Measurements from ENCODE around the gene PLK3.
"Not testable (repeated sequence)": the region's sequence is repeated elsewhere in the genome, so short reads cannot be mapped to it uniquely, and the experiment has no call there.

Gene PLK3

DNA sequence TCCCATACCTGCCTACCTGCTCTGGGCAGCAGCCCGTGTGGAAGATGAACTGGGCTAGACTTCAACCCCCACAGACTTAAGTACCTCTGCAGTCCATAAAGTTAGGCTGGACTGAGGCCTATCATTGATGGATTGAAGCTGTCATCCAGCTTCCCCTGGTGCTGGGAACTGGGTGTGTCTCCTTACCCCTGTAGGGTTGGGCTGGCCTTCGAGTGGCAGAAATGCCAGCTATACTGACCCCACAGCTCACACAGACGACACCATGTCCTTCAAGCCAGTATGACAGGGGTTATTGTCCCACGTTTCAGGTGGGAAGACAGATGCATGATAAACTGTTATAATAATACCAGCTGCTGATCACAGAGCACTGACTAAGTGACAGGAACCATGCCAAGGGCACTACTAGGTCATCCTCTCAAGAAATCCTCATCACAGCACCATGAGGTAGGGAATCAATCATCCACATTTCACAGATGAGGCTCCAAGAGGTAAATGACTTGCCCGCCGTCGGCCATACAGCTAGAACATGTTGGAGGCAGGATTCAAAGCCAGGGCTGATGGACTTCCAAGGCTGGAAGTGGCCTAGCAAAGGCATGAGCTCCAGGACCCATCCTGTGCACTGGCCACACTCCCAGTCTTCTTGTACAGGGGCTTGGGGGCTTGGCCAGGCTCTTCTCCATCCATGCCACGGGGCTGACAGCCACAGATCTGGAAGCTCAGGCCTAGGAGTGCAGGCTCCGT is 11.9 kb upstream of the PLK3 start, which contains the start of gene BEST4:
TSS of gene BEST4 (minus strand) at position 51 of the 741 bp plus-strand sequence. CDS start 465 bp downstream, outside the sequence.
- DNase-seq, result no peak

DNA sequence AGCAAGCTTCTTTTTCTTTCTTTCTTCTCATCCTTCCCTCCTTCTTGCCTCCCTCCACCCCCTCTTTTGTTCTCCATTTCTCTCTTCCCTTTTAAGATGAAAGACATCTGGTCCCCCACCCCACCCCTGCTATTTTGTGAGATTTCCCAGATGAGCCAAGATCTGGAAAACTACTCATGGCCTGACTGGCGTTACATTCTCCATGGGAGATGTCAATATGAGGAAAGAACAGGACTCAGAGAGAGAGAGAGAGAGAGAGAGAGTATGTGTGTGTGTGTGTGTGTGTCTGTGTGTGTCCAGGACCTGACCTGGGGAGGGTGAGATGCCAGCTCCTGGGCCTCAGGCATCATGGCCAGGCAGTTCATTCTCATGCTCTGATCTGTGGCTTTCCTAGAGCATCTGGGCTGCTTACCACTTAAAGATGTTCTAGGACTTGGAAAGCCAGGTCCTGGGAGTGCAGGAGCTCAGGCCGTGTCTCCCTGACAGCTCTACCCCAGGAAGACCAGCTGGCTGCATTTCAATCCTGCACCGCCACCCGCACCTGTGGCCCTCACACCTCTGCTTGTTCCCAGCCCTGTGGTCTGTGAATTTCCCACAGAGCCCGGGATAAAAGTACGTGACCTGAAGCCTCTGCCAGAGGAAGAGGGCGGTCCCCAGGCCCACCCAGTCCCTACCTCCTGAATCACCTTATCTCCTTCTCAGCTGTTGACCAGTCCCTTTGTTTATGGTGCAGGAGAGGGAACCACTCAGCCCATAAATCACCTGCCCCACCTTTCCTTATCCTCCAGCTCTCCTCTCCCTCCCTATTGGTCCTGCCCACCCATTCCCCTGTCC is 9.0 kb upstream of the PLK3 start:
- DNase-seq, result no peak

DNA sequence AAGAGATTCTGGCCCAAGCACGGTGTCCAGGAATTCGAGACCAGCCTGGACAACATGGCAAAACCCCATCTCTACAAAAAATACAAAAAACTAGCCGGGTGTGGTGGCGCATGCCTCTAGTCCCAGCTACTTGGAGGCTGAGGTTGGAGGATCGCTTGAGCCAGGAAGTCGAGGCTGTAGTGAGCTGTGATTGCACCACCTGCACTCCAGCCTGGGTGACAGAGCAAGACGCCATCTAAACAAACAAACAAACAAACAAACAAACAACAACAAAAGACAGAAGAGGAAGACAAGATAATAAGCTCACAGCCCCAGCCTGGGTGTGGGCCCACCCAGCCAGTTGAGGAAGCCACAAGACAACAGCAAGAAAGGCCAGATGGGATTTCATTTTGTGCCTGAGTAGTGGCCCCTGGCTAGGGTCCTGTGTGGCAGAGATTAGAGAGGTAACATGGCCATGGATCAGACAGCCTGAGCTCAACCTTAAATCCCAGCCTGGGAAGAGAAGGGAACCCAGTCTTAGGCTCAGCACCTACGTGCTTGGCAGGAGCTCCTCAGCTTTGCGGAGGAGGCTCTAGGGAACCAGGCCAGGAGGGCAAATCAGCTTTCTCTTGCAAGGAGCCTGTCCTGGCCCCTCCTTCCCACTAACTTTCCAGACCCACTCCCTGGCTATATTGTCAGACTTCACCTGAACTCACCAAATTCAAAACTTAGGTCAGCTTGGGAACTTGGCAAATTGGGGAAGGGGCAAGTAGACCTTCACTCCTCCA is 7.3 kb upstream of the PLK3 start:
- no peak for DNase-seq

DNA sequence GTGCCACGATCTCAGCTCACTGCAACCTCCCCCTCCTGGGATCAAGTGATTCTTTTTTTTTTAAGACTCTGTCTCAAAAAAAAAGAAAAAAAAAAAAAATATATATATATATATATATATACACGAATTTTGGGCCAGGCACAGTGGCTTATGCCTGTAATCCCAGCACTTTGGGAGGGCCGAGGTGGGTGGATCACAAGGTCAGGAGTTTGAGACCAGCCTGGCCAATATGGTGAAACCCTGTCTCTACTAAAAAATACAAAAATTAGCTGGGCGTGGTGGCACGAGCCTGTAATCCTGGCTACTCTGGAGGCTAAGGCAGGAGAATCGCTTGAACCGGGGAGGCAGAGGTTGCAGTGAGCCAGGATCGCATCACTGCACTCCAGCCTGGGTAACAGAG is 2.3 kb upstream of the PLK3 start:
- not testable (repeated sequence) for DNase-seq

DNA sequence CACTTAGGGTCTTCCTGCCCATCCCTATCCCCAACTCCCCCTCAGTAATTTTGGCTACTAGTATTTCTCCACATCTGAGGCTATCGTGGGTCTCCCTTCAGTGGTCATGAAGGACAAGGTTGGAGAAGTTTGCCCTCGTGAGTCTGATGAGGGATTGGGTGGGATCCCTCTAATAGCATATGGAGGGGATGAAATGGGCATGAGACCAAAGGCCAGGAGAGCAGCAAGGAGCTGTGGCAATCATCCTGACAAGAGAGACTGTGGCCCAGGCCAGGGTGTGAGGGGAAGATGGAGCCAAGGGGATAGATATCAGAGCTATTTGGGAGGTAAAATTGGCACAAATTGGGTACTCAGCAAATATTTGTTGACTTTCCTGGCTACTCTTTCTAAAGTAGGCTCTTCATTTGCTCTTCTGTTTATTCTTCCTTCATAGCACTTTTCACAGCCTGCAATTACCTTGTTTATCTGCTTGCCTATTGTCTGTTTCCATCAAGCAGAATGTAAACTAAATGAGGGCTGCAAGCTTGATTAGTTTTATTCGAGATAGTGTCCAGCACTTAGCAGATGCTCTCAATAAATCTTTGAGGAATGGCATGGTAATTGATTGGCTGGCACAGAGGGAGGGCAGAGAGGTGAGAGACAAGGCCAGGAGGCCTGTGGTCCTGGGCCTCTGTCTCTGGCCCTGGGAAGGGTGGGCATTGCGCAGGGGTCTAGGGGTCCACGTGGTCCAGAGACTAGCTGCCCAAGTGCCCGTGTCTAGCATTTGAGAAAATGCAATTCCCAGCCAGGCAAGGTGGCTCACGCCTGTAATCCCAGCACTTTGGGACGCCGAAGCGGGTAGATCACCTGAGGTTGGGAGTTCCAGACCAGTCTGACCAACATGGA is 1.5 kb upstream of the PLK3 start:
- DNase-seq, result no peak

DNA sequence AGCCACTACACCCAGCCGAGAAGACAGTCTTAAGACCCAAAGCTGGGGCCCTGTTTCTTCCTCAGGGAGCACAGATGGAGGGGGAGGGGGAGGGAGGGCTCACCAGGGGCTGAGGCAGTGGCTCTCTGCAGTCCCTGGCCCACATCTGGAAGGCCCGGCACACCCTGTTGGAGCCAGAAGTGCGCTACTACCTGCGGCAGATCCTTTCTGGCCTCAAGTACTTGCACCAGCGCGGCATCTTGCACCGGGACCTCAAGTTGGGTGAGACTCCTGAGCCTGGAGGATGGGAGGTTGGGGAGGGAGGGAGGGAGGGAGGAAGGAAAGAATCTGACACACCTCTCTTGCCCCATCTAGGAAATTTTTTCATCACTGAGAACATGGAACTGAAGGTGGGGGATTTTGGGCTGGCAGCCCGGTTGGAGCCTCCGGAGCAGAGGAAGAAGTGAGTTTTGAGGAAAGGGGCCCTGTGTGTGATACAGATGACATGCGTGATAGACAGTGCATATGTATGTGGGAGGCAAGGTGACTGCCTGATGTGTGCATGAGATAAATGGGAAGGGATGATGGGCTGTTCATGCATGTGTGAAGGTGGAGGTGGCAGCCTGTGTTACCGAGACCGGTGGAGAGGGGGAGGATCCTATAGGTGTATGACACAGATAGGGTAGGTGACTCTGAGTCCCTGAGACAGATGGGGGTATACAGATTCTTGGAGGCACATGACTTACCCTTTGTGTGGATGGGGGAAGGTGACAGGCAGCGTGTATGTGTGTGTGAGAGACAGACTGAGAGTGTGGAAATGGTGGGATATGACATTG is 1.5 kb downstream of the PLK3 start:
- peak; percentile 63 for DNase-seq

DNA sequence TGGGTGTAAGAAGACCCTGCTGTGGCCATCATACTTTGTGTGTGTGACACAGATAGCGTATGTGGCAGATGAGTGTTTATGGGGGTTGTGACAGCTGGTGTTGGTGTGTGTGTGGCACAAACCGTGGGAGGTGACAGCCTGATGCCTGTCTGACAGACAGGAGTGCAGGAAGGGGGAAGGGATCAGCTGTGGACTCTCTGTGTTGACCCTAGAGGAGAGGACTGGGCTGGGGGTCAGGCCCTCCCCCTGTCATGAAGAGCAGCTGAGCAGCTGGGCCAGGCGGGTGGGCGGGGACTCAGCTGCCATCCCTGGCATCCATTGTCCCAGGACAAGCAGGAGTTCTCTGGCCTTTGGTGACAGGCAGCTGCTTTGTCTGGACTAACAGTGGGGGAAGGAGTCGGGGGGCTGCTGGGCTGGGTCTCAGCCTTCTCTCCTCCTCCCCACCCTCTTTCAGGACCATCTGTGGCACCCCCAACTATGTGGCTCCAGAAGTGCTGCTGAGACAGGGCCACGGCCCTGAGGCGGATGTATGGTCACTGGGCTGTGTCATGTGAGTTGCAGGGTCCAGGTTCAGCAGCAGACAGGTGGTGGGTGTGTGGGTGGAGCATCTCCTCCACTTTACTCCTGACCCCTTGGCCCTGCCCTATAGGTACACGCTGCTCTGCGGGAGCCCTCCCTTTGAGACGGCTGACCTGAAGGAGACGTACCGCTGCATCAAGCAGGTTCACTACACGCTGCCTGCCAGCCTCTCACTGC is 2.3 kb downstream of the PLK3 start:
- peak; percentile 43 for DNase-seq

DNA sequence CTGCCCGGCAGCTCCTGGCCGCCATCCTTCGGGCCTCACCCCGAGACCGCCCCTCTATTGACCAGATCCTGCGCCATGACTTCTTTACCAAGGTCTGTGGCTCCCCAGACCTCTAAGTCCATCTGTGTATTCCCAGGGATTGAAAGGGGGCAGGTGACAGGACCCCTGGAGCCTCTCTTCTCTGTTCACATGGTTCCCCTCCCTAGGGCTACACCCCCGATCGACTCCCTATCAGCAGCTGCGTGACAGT is 2.8 kb downstream of the PLK3 start:
- DNase-seq, result no peak

DNA sequence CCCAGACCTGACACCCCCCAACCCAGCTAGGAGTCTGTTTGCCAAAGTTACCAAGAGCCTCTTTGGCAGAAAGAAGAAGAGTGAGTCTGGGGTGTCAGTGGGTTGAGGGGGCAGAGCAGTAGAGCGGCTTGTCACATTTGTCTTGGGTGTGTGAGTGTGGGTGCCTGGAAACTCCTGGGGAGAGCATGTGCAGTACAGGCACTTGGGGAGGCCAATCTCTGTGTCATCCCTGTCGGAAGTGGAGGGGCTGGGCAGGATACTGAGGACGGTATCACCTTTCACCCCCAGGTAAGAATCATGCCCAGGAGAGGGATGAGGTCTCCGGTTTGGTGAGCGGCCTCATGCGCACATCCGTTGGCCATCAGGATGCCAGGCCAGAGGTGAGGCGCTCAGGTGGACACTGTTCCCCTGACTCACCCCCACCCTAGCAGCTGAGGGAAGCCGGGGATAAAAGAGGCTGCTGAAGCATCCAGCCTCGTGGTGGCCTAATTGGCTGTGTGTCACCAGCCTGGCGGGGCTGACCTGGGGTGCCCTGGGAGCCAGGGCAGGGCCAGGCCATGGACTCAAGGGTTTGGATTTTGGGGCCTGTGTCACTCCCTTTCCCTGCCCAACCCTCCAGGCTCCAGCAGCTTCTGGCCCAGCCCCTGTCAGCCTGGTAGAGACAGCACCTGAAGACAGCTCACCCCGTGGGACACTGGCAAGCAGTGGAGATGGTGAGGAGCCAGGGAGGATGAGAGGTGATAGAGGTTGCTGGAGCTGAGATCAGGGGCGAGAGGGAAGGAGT is 3.3 kb downstream of the PLK3 start:
- no peak for DNase-seq

DNA sequence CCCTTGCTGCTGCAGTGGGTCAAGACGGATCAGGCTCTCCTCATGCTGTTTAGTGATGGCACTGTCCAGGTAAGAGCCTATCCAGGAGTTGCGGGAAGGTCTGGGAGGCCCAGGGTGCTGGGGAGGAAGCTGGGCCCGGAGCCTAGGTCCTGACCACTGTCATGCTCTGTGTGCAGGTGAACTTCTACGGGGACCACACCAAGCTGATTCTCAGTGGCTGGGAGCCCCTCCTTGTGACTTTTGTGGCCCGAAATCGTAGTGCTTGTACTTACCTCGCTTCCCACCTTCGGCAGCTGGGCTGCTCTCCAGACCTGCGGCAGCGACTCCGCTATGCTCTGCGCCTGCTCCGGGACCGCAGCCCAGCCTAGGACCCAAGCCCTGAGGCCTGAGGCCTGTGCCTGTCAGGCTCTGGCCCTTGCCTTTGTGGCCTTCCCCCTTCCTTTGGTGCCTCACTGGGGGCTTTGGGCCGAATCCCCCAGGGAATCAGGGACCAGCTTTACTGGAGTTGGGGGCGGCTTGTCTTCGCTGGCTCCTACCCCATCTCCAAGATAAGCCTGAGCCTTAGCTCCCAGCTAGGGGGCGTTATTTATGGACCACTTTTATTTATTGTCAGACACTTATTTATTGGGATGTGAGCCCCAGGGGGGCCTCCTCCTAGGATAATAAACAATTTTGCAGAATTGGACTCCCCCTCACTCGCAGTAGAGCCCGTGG is 5.3 kb downstream of the PLK3 start:
- no peak for DNase-seq

DNA sequence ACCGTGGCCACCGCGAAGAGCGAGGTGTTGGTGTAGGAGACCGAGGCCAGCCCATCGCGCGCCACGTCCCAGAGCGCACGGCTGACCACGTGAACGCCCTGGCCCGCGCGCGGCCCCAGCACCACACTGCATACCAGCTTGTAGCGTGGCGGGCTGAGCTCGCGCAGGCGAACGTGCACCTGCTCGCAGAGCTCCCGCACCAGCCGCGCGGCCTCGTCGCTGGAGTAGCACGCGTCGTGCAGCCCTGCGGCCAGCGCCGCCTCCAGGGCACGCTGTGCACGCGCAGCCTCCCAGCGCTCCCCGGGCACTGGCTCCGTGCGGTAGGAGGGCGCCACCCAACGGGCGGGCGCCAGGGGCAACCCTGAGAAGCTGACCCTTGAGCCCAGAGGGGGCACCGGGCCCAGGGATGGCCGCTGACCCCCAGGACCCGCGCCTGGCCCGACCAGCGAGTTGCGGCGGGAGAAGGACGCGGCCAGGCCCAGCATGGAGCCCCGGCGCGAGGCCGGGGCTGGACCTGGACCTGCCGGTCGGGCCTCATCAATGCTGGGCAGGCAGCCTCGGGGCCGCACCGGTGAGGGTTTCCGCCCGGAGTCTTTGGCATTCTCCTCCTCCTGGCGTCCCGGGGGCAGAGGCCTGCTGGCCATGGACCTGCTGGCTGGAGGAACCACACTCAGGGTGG is 6.0 kb downstream of the PLK3 start:
- no peak for DNase-seq

DNA sequence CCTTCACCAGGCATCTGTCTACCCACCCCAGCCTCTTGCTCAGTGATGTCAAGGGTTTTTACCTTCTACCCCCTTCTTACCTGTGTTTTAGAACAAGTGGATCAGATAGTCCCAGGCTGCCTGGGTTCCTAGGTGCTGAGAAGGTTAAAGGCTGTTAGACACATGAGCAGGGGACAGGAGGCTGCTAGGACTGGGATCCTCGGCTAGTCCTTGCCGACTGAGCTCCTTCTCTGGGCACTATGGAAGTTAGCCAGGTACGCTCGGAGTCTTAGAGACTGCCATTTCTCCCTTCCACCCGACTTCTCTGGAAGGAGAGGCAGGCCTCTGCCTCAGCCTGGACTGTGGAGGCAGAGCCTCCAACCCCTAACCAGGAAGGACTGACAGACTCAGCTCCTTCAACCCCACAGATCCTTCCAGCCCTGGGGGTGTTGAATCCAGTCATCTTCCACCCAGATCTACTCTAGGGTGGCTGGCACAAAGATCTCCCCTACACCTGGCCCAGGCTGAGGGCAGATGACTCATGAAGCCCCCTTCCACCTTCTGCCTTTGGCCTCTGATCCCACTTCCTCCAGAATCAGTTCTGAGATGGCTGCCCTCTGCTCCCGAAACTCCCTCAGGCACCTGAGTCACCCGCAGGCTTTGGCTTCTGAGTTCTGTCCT is 6.7 kb downstream of the PLK3 start, which contains the start of gene DYNLT4:
TSS of gene DYNLT4 (minus strand) at position 648 of the 660 bp plus-strand sequence. CDS start 683 bp downstream, outside the sequence.
- DNase-seq, result no peak

DNA sequence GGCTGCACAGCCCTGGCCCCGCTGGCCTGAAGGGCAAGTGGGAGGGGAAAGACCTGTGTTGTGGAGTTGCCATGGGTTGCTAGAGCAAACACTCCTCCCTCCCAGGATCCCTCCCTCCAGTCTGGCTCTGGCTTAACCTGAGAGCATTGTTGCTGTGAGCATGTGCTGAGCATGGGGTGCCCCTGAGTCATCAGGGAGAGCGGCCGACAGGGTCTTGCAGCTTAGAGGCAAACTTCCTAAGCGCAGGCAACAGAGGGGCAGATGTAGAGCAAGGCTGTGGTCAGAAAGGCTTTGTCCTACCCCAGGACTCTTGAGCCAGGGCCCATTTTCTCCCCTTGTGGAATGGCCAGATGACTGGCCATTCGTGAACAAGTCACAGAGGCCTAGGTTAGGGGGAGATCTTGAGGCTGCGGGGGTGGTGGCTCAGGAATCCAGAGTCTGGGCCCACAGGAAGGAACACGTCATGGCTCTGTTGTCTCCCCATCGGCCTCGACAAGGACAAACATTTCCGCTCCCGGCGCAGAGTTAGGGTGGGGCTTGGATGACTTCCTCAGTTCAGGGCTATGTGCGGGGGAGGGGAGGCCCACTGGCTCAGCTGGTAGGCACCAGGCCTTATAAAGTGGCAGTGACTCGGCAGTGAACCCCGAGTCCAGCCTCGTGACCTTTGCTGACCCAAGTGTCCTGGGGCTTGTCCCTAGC is 7.3 kb downstream of the PLK3 start:
- peak; percentile 86 for DNase-seq

DNA sequence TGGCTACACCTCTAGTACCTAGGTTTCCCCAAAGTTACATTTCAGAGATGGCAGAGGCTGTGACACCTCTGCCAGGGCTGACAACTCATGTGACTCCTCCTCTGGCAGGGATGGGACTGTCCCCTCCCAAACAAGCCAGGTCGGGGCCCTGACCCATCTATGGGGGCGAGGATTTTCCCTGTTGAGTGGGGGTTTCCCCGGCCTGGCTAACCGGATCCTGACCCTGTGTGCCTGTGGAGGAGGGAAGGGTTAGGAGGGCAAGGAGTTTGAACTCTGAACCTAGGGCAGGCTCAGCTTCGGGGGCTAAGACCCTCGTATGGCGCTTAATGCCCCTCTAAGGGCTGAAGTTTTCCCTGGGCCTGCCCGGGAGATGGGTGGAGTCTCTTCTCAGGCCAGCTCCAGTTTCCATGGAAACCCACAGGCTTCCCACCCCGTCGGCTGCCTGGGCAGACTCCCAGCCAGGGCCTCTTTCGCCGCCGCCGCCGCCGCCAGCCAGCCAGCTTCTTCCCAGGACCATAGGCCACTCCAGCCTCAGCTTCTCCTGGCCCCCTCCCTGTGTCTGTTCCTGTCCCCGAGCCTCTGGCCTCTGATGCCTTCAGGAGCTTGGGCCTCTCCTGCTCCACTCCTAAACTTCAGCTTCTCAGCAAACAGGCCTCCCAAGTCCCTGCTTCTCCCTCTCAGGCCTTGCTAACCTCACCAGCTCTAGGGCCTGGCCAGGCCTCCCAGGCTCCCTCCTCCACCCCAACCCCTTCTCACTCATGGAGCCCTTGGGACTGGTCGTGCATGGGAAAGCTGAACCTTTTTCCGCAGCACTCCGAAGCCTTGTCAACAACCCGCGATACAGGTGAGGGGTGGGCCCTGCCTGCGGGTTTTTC is 8.1 kb downstream of the PLK3 start, which contains the start of gene BTBD19:
TSS of gene BTBD19 (plus strand) at position 461 of the 875 bp plus-strand sequence. CDS start at position 759, 298 bp downstream.
- DNase-seq, result peak; percentile 86

DNA sequence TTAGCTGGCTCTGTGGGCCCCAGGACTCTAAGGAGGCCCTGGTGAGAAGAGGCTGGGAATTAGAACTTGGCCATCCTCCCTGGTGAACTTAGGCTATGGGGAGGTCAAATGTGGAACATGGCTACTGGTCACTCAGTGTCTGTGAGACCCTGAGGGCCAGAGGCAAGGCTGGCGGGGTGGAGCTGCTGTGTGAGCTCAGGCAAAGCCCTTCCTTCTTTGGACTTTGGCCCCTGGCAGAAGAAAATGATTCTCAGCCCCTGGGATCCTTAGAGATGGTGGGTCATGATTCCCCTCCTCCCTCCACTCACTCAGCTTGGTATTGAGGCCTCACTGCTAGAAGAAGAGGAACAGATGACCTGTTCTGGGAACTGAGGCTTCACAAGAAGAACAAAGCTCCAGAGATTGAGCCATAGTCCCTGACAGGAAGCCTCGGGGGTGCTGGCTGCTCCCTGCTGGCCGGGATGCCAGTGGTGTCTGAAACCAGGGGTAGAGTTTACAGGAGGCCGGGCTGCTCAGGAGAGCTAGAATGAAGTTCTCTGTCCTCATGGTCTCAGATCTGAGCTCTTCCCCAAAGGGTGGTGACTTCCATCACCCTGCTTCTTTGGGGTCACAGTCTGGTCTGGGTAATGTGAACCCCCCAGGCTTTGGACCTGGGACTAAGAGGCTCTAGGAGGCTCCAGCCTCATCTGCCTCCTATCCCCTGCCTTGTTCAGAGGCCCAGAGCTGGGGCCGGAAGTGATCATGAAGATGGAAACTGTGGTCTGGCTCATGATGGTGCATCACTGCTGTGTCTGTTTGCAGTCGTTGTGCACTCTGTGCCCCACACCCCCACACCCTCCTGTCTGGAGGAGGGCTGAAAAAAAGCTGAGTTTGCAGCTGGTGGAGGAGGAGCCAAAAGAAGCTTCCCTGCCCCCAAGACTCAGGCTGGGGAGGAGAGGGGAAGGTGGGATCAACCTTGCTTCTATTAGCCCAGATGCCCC is 9.1 kb downstream of the PLK3 start:
- peak; percentile 90 for DNase-seq

Measured in activated naive CD4-positive, alpha-beta T cell treated with Interleukin-2 at 50 U/mL for 16 hours (primary cell).